A673 (cell line): Measurements from ENCODE around the gene UQCC2. TPM values are rescaled to one million over a fixed set of nuclear protein-coding genes. Genes with fewer than 3 reads are reported as not detected.

Experiments used
- BruUV-seq: library from RNA; stranded (reverse); fragments of 400-500 nt; replicated peaks from 2 replicates; lab custom pipeline; 2021; lab: Mats Ljungman, UMichigan
- CTCF ChIA-PET: fragments of 300-600 bp; sonication (Branson Sonifier 250); formaldehyde crosslinking; loops from one replicate; lab custom pipeline; 2022; ENCODE audit warnings: antibody characterized with exemption; lab: Charles Lee
- POLR2A ChIA-PET: fragments of 300-600 bp; sonication (Branson Sonifier 250); formaldehyde crosslinking; loops from one replicate; lab custom pipeline; 2022; ENCODE audit warnings: antibody characterized with exemption; ENCODE audit not compliant: low non-redundant PET; lab: Charles Lee
- DNase-seq: peaks from one replicate; pipeline ENCODE4 v3.0.0-alpha.2; 2015; ENCODE audit warnings: low spot score
- H3K27ac ChIP-seq: fragments of 200-600 bp; sonication (generic); 2 replicates; pipeline ENCODE4 v1.5.1; 2016; ENCODE audit warnings: mixed run types, low read depth, mild to moderate bottlenecking, mixed read lengths, antibody characterized with exemption, low read length; ENCODE audit not compliant: poor library complexity, severe bottlenecking
- H3K27me3 ChIP-seq: fragments of 200-600 bp; sonication (generic); replicated peaks from 2 replicates; pipeline ENCODE4 v1.6.1; 2017; ENCODE audit warnings: mixed run types, low read depth, mild to moderate bottlenecking, mixed read lengths, antibody characterized with exemption, low read length; ENCODE audit not compliant: insufficient read depth, poor library complexity
- H3K36me3 ChIP-seq: fragments of 200-600 bp; sonication (generic); 2 replicates; pipeline ENCODE4 v1.6.1; 2016; ENCODE audit warnings: mixed run types, mild to moderate bottlenecking, mixed read lengths, antibody characterized with exemption, low read length; ENCODE audit not compliant: insufficient read depth, poor library complexity, severe bottlenecking
- H3K4me1 ChIP-seq: fragments of 200-600 bp; sonication (generic); 2 replicates; pipeline ENCODE4 v1.6.1; 2017; ENCODE audit warnings: mixed run types, mild to moderate bottlenecking, mixed read lengths, antibody characterized with exemption, low read length; ENCODE audit not compliant: insufficient read depth, poor library complexity, severe bottlenecking
- H3K4me3 ChIP-seq: fragments of 200-600 bp; sonication (generic); 2 replicates; pipeline ENCODE4 v1.5.1; 2016; ENCODE audit warnings: low read depth, mixed run types, mild to moderate bottlenecking, mixed read lengths, low read length; ENCODE audit not compliant: poor library complexity, severe bottlenecking
- H3K9me3 ChIP-seq: fragments of 200-600 bp; sonication (generic); 2 replicates; pipeline ENCODE4 v1.6.1; 2016; ENCODE audit warnings: mixed run types, low read depth, mild to moderate bottlenecking, mixed read lengths, antibody characterized with exemption, low read length; ENCODE audit not compliant: poor library complexity, severe bottlenecking
- EZH2 ChIP-seq: fragments of 200-600 bp; sonication (generic); IDR thresholded peaks from 2 replicates; pipeline ENCODE4 v1.6.1; 2017; ENCODE audit warnings: borderline replicate concordance, low read depth, mild to moderate bottlenecking, mixed read lengths, antibody characterized with exemption, low read length; ENCODE audit not compliant: poor library complexity, severe bottlenecking
- intact Hi-C: fragments of 100-400 bp; cut with micrococcal nuclease; formaldehyde crosslinking; loops from one replicate; pipeline ENCODE4 v1.10.0; 2022; ENCODE audit not compliant: unreplicated experiment
- total RNA-seq: library from RNA; stranded (reverse); gene quantifications from 2 replicates; pipeline ENCODE4 v1.2.3, GENCODE V29; 2021
- TF ChIP-seq, protein P1 (sequence below): fragments of 300-800, 200-600 bp; sonication (generic); conservative IDR thresholded peaks from 2 replicates; pipeline ENCODE4 v1.5.1; 2017; ENCODE audit warnings: low read depth, mild to moderate bottlenecking, antibody characterized with exemption, low read length, moderate library complexity, mixed read lengths

UQCC2 gene
- total RNA-seq, 1 experiment from 2014 or later: 124 TPM

DNA sequence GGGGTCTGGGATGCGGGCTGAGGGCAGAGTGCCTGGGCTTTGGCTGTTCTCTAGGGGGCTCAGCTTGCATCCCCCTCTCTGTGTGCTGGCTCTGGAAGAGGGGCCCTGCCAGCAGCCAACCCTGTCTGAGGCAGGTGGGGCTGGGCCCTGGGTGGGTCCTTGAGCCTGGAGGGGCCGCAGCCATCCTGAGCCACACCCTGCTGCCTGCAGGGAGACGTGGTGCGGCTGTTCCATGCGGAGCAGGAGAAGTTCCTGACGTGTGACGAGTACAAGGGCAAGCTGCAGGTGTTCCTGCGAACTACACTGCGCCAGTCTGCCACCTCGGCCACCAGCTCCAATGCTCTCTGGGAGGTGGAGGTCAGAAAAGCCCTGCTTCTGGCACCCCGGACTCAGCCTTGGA lies 49.2 kb downstream of the UQCC2 start:
- ChIA-PET CTCF (no interaction called here), POLR2A (no interaction called here)
- intact Hi-C loops: no loop called here
- Histone ChIP-seq H3K4me1 (no peaks in the 10 kb centered on the region), H3K36me3 (peaks cover 6% of the 10 kb centered on the region), H3K9me3 (no peaks in the 10 kb centered on the region), H3K27me3 (no peaks in the 10 kb centered on the region), H3K27ac (no peak overlapping the region), H3K4me3 (no peak overlapping the region)
- TF ChIP-seq, protein P1, sequence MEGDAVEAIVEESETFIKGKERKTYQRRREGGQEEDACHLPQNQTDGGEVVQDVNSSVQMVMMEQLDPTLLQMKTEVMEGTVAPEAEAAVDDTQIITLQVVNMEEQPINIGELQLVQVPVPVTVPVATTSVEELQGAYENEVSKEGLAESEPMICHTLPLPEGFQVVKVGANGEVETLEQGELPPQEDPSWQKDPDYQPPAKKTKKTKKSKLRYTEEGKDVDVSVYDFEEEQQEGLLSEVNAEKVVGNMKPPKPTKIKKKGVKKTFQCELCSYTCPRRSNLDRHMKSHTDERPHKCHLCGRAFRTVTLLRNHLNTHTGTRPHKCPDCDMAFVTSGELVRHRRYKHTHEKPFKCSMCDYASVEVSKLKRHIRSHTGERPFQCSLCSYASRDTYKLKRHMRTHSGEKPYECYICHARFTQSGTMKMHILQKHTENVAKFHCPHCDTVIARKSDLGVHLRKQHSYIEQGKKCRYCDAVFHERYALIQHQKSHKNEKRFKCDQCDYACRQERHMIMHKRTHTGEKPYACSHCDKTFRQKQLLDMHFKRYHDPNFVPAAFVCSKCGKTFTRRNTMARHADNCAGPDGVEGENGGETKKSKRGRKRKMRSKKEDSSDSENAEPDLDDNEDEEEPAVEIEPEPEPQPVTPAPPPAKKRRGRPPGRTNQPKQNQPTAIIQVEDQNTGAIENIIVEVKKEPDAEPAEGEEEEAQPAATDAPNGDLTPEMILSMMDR: no peak
- TF ChIP-seq EZH2: no peak
- BruUV-seq: no TSS peak
- DNase-seq: no peak

DNA sequence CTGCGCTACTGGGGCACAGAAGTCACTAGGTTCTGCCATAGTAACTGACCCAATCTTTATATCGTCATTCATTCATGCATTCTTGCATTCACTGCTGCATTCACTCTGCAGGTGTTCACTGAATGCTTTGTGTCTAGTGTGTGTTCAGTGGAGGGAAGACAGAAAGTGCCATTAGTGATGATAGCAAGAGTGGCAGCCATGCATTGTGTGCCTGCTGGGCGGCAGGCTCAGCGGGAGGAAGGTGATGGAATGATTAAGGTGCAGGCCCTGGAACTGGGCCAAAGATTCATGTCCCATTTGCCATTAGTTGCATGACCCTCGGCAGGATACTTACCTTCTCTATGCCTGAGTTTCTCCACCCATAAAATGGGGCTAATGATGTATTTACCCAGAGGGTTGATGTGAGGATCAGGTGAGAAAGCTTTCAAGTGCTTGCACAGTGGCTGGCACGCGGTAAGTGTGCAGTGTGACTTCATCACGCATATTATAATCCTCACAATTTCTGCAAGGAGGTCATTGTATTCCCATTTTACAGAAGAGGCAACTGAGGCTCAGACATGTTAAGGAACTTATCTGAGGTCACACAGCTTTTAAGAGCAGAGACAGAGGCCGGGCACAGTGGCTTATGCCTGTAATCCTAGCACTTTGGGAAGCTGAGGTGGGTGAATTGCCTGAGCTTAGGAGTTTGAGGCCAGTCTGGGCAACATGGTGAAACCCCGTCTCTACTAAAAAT lies 50.2 kb downstream of the UQCC2 start:
- no TSS peak for BruUV-seq
- H3K9me3 ChIP-seq: no peaks in the 10 kb centered on the region
- no peak for DNase-seq
- no peak overlapping the region for H3K27ac ChIP-seq
- ChIA-PET CTCF (no interaction called here), POLR2A (no interaction called here)
- H3K4me3 ChIP-seq: no peak overlapping the region
- no peaks in the 10 kb centered on the region for H3K27me3 ChIP-seq
- no peaks in the 10 kb centered on the region for H3K36me3 ChIP-seq
- TF ChIP-seq EZH2: no peak
- TF ChIP-seq, protein P1: no peak
- intact Hi-C loops: no loop called here
- H3K4me1 ChIP-seq: no peaks in the 10 kb centered on the region

DNA sequence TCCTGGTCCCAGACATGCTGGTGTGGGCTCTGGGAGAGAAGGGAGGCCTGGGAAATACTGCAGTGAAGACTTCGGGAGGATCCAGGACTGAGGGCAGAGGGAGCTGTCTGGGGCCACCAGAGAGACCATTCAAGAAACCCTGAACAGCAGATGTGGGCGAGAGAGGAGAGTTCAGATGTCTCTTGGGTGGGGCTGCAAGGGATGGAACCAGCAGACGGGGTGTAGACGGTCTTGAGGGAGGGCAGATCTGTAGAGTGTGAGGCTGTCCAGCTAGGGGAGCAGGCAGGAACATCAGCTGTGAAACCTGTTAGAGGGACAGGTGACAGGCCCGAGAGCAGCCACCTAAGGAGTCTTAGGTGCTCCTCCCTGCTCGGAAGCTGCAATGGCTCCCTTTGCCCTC lies 51.5 kb downstream of the UQCC2 start:
- Histone ChIP-seq H3K27me3 (no peaks in the 10 kb centered on the region), H3K36me3 (no peaks in the 10 kb centered on the region), H3K9me3 (no peaks in the 10 kb centered on the region), H3K4me3 (no peak overlapping the region), H3K27ac (no peak overlapping the region), H3K4me1 (no peaks in the 10 kb centered on the region)
- CTCF ChIA-PET: interaction anchor here (0.5 kb wide), 1 partner anchor 119 kb away, joined by 3 read pairs; no protein-coding TSS in a partner anchor
- POLR2A ChIA-PET: no interaction called here
- TF ChIP-seq EZH2: no peak
- TF ChIP-seq, protein P1: no peak
- no peak for DNase-seq
- intact Hi-C loops: no loop called here
- no TSS peak for BruUV-seq
